Stimulated activated CD4-positive, alpha-beta T cell treated with anti-CD3 and anti-CD28 coated beads, Interleukin-12 subunit alpha, Interleukin-12 subunit beta, amount 100 ng/mL, for 4 hours (primary cell): ENCODE measurements around the gene FAM227A.
"Not testable (repeated sequence)": the region's sequence is repeated elsewhere in the genome, so short reads cannot be mapped to it uniquely, and the experiment has no call there.

Experiments used
- DNase-seq: peaks from one replicate; pipeline ENCODE4 v3.0.0-alpha.2; 2020

FAM227A gene

DNA sequence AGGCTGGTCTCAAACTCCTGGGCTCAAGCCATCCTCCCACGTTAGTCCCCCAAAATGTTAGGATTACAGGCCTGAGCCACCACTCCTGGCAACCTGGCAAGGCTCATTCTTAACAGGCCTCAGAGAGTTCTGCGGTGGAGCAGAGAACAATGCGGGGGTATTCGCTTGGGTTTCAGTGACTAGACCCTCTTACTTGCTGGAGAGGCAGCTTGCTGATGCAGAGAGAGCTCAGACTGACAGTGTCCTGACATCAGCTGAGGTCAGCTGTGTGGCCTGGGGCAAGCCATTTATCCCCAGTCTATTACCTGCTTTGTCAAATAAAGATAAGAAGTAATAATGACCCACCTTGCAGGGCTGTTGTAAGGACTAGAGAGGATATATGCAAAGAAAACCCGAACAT is 46.0 kb downstream of the FAM227A start:
- no peak for DNase-seq

DNA sequence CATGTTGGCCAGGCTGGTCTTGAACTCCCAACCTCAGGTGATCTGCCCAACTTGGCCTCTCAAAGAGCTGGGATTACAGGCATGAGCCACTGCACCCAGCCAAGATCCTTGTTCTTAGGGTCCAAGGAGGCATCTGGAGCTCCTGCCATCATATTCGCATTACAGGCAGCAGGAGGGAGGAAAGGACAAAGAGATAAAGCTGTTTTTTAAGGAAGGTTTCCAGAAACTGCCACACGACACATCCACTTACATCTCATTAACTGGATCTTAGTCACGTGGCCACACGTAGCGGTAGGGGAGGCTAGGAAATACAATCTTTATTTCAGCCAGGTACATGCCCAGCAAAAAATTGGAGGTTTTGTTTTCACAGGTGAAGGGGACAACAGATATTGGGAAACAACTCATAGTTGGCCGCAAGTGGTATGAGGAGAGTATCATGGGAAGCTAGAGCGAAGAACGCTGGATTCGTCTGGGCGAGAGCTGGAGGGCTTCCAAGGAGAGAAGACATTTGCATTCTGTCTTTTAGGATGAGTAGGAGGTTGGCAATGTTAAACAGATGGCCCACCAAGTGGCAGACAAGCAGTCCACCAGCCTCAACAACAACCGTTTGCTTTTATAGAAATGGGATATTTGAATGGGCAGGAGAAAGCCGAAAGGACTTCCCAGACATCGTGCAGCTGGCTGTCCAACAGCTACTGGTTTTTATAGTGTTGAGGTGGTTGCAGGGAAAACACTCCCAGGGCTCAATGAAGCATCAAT is 47.0 kb downstream of the FAM227A start:
- no peak for DNase-seq

DNA sequence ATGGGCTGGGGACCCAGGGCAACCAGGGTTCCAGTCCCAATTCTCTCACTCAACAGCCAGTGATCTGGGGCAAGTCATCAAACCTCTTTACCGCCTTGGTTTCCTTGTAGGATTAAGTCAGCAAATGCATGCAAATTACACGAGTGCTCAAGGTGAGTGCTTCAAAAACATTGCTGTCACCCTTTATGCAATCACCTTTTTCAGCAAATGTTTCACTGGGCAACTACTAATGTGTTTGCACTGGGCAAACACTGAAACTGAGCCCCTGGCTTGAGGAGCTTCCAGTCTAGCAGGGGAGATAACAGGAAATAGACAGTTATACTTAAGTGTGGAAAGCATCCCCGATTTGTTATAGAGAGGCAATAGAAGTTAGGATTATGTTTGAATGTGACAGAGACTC is 48.5 kb downstream of the FAM227A start:
- DNase-seq = no peak

DNA sequence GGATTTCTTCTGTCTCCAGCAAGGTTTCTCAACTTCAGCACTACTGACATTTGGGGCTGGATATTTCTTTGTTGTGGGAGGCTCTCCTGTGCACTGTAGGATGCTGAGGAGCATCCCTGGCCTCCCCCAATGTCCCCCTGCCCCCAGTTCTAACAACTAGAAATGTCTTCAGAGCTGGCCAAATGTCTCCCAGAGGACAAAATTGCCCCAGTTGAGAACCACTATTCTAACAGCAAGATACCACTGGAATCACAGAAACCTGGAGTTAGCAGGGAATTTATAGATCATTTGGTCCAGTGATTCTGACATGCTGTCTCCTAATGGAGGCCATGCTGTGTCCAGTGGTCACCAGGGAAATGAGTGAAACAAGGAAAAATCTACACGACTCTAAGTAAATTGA is 54.0 kb downstream of the FAM227A start:
- DNase-seq = no peak

DNA sequence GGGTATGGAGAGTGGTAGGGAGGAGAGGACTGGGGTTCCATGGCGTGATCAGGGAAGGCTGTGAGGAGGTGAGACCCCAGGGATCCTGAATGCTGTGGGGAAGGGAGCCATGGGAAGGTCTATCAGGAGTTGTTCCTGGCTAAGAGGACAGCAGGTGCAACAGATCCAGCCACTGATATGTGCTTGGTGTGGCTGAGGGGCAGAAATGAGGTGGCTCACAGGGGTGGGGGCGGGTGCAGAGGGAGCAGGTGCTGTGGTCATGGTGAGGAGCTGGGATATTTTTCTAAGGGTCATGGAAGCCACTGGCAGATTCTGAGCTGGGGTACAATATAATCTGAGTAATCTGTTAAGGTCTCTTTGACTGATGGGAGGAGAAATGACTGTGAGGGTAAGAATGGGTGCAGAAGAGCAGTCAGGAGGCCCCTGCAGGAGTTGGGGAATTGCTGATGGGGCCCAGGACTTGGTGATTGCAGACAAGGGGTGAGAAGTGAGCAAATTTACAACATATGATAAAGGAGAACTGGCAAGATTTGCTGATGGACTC is 54.9 kb downstream of the FAM227A start:
- no peak for DNase-seq

DNA sequence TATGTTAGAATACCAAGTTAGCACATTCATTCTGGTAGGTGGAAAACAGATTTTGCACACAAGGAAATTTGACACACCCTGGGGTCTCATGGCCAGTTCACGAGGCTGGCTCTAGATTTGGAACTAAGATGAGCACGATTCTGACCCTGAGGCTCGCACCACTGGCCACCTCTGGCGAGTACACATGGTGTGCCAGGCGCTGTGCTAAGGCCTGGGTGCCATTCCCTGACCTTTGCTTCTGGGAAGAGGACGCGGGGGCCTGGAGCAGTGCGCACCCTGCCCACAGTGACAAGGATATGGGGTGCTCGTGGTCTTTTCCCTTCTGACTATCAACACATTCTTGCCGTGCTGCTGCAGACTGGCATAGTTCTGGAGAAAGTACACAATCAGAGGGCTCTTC is 56.7 kb downstream of the FAM227A start:
- DNase-seq = no peak

DNA sequence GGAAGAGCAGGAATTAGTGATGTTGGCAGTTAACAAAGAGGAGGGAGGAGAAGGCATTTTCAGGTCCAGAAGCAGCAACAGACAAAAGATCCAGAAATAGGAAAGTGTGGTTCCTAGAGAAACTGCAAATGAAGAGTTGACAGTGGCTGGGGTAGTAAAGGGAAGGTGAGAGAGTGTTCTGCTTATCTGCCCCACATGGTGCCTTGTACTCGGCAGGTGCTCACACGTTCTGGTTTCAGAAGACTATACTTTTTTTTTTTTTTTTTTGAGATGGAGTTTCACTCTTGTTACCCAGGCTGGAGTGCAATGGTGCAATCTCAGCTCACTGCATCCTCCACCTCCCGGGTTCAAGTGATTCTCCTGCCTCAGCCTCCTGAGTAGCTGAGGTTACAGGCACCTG is 73.3 kb downstream of the FAM227A start:
- DNase-seq = not testable (repeated sequence)

DNA sequence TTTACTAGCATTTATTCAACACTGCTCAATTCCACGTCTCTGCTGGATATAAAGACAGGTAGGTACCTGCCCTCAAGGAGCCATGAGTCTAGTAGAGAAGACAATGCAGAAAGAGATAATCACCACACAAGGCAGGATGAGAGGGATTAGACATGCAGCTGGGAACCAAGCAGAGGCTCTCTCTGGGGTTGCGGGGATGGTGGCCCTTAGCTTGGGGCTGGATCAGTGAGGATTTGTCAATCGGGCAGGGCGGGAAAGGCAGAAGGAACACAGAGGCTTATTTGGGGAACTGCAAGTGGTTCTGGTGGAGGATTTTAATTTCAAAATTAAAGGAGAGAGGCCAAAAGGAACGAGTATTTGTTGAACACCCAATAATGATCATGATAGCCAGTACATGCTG is 77.7 kb downstream of the FAM227A start:
- DNase-seq = no peak

DNA sequence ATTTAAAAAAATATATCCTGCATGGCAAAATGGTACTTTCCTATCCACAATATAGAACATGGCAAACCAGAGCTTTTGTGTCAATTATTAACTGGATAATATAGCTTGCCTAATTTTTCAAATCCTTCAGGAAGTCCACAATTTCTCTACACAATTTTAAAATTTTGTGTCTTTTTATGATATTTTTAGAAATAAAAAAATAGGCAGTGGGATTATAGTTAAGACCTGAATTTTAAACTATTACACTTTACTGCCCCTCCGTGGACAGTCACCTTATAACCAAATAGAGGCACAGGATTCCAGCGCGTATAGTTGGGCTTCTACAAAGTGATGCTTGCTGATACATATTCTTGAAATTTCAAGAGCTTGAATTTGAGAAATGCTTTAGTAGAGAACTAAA is 84.1 kb downstream of the FAM227A start:
- DNase-seq = peak; percentile 7

DNA sequence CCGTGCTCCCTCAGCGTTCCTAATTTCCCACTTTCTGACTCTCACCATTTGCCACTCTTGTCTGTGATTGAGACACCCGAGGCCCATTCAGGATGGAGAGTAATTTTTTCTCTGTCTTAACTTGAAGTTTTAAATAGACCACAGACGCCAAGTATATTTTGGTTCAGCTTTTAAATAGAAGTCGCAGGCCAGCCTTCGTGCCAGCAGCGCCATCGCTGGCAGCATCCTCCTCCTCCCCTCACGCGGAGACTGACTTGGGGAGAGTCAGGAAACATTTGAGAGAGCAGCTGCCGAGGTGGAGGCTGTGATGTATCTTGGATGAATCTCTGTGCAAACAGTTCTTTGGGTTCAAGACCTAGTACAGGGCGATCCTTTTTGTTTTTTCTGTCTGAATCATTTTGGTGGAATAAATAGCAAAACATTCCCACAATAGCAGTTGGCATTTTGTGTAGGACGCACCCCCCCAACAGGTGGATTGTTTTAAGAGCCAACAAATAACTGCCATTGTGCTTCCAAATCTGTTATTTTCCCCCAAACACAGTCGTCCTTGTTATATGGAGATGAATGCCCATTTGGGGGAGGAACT is 85.3 kb downstream of the FAM227A start:
- peak; percentile 26 for DNase-seq

DNA sequence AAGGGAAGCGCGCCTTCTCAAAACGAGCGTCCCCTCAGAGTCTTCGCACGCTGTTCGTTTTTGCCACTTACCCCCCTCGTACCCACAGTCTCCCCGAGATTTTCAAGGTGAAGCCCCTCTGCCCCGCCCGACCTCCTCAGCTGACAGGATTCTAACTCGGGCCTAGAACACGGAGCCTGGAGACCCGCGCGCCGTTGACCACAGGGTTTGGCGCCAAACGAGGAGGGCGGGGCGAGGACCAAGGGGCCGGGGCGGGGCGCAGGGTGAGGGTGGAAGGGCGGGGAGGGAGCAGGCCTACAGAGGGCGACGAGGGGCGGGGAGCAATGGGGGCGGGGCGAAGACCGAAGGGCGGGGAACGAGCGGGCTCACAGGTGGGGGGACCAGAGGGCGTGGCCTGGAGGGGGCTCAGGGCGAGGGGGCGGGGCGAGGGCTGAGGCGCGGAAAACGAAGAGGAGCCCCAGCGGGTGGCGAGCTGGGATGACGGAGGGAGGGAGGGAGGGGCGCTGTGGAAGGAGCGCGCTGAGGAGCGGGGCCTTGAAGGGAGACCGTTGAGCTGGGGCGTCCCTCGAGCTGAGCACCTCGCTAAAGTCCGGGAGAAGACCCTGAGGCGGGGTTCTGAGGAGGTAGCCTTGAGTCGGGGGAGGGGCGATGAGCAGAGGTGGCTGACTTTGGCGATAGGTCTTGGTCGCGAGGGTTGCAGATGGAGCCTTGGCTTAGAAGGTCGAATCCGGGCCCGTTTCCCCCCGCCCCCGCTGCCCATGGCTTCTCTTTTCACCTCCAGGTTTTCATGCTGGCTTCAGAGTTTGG is 86.0 kb downstream of the FAM227A start, which contains the start of gene DMC1:
Gene DMC1 (minus strand): TSS at position 212 of the 807 bp plus-strand sequence. CDS start 1,927 bp downstream, outside the sequence.
- DNase-seq = peak; percentile 100

DNA sequence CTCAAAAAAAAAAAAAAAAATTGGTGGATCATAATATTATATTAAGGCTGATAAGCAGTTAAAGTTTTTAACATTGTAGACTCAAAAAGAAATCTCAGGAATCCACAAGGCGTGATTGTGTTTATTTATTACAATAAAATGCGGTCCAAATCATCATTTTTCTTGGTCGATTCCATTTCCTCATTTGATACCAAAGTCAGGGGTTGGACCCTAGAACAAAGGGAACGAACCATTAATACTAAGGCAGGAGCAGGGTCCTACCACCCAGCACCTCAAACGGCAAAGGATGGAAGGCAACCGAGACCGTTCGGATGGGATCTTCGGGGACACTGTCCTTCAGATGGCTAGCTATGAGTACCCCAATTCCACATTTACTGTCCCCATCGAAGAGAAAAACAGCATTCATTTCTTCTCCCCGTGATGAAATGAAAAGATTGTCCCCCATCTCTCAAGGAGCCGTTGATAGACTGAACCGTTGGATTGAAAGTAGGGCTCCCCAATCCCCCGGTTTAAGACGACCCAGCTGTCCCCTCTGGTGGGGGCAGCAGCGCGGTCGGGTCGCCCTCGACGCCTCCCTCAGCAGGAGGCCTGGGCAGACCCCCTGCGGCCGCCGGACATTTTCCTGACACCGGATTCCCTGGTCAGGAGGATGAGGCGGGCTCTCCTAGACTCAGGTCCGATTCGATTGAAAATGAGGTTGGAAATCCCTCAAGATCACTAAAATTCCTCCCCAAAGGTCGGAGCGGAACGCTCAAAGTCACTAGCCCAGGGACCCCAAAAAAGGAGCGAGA is 86.8 kb downstream of the FAM227A start:
- DNase-seq = no peak

DNA sequence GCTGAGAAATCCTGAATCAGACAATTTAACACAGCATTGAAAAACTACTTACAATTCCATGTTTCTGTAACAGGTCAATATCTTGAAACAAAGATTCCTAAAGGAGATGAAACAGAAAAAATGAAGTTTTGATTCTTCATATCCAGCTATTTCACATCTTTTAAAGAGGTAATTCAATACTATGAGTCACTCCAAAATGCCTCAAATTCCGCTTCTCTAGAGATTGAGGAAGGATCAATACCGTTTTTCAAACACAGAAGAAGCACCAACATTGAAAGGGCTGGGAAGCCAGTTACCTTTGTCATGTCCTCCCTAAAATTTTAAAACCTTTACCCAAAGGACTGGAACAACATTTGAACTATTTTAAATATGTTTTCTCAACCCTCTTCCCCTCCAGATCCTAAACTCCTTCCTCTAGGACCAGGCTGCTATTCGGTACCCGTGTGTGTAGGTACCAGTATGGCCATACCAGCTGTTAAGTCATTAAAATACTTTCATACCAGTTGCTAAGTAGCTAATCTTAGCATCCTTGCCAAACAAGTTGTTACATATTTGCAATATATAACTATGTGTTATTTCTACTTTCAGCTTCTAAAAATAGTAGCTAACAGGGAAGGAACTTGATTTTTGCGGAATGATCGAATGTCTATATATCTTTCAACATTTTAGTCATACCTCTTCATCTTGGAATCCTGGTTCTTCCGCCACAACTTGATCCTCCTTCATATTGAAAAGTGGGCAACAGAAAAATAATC is 88.5 kb downstream of the FAM227A start:
- DNase-seq = no peak

DNA sequence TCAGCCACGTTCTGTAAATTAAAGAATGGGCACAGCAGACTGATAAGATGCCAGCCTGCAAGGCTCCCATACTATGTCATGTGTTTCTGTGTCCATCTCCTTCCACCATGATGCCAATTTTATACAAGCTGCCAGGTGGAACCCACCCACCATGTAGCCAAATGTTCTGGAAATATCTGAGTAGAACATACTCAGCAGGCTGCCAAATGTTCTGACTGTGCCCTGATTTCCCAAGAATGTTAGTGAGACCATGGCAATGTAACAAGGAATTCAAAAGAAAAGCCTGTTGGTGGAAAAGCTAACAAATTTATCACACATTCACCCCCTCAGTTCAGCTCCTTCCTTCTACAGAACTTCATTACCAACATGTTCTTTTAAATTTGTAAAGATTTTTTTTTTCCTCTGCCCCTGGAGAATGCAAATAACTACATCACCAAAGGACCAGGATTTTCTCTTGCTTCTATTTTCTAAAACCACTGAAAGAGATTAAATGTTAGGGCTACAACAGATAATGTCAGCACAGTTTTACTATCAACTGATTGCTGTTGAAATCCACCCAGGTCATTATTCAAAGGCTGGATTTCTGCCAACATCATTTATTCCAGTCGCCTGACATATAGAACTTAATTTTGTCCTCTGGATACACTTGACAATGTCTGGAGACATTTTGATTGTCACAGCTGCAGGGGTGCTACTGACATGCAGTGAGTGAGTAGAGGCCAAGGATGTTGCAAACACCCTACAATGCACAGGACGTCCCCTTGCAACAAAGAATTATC is 89.3 kb downstream of the FAM227A start:
- DNase-seq = no peak

DNA sequence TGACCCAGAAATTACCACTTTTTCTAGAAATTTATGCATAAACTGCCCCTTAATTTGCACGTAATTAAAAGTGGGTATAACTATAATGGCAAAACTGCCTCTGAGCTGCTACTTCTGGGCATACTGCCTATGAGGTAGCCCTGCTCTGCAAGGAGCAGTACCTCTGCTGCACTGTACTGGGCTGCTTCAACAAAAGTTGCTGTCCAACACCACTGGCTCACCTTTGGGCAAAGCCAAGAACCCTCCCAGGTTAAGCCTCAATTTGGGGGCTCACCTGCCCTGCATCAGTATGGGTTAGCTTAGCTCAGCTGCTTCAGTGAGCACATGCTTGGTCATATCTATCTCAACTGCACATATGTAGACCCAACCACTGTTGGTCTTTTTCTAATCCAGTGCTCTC is 90.8 kb downstream of the FAM227A start:
- no peak for DNase-seq

DNA sequence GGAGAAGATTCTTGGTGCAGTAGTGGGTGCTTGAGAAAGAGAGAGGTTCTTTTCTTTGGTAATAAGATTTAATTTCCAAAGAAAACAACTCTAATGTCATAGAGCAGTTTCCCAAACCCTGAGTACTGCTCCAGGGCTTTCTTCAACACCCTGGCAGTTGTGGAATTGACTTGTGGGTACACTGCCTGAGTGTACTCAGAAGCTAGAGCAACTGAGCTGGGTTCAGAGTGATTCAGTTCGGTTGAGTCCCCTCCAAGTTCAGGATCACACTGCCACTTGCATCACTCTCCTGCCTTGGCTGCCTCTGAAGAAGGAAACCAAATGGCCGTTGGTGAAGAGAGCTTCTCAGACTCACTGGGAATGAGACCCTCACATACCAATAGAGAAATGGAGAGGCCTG is 91.5 kb downstream of the FAM227A start:
- no peak for DNase-seq

DNA sequence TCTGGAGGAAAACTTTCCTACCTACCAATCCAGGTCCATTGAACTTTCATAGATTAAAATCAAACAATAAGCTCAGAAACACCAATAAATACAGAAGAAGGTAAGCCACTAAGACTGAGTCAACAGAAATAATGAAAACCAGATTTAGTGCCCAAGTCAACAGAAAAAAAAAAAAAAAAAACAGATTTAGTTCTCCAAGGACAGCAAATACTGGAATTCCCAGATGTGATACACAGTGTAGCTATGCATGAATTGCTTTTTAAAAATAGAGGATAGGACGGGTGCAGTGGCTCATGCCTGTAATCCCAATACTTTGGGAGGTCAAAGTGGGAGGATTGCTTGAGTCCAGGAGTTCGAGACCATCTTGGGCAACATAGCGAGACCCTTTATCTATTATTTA is 101.9 kb downstream of the FAM227A start:
- DNase-seq = no peak

DNA sequence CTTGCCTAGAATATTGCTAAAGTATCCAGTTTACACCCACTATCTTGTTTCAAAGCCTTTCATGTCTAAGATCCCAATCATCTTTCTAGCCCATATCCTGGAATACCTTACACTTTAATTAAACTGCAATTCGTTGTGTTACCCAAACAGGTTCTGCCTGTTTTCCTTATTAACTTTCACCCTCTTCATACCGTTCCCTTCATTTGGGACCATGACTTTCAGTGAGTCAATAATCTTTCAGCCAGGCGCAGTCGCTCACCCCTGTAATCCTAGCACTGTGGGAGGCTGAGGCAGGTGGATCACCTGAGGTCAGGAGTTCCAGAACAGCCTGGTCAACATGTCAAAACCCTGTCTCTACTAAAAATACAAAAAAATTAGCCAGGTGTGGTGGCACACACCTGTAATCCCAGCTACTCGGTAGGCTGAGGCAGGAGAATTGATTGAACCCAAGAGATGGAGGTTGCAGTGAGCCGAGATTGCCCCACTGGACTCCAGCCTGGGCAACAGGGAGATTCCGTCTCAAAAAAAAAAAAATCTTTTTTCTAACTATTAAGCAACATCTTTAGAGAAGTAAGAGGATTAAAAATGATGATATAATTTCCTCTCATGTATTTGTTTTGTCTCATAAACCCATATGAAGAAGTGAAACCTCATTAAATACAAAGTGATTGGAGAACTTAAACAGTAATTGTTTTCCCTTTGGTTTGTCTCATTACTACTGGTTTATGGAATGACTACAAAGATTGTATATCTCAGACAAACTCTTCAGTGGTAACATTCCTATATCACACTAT is 106.9 kb downstream of the FAM227A start:
- DNase-seq = no peak

DNA sequence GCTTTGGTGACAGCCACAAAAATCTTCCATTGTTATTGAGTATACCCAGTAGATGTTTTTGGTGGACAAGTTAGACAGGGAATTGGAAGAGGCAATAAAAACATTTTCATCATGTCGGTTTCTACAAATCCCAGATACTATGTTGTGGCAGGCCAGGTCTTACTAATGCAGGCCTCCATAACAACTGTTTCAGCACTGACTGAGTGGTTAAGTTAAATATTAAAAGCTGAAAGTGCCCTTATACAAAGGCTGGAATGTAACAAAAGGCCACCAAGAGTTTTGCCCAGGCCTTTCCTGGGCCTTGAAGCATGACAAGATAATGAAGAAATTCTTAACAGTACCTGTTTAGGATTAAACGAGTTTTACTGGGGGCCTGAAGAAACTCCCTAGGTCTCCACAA is 115.5 kb downstream of the FAM227A start:
- DNase-seq = no peak

DNA sequence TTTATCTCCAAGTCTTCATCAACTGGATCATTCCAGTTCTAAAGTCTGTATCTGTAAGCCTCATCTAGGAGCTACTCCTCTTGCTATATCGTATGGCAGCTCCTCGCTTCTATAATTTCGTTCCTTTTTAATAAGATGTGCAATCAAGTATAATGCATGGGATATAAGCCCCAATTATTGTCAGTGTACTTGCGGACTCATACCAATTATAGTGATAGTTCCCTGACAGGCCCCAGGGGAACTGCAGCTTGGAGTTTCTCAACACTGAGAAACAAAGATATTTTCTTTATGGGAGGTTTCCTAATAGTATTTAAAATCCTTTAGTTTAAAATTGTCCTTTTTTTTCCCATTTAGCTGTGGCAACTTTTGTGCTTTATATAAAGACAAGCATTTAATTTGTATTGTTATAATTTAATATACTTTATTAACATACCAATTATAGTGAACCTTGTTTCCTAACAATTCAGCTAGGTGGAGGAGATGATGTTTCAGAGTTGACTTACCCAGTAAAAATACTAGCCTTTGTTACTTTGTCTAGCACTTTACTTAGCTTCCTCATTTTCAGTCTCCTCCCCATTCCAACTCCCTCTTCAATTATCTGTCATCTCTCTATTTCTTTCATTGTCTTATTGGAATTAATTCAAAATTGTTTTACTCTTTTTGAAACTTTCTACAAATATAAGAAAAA is 124.8 kb downstream of the FAM227A start:
- DNase-seq = no peak
